ENCODE measurements around the gene MGAT3.

Gene MGAT3

DNA sequence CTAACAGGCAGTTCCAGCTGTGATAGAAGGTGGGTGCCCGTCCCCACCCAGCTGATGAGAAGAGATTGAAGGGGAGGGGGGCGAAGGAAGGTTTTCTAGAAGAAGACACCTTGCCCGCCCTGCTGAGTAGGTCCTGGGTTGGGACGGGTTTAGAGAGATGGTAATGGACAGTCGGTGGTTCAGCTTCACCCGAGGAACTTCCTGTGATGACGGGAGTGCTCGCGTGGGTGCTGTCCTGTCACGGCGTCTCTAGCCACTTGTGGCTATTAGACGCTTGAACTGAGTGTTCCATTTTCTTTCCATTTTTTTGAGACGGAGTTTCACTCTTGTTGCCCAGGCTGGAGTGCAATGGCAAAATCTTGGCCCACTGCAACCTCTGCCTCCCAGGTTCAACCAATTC, 27.6 kb upstream of the MGAT3 start:
- DNase-seq, result no peak

DNA sequence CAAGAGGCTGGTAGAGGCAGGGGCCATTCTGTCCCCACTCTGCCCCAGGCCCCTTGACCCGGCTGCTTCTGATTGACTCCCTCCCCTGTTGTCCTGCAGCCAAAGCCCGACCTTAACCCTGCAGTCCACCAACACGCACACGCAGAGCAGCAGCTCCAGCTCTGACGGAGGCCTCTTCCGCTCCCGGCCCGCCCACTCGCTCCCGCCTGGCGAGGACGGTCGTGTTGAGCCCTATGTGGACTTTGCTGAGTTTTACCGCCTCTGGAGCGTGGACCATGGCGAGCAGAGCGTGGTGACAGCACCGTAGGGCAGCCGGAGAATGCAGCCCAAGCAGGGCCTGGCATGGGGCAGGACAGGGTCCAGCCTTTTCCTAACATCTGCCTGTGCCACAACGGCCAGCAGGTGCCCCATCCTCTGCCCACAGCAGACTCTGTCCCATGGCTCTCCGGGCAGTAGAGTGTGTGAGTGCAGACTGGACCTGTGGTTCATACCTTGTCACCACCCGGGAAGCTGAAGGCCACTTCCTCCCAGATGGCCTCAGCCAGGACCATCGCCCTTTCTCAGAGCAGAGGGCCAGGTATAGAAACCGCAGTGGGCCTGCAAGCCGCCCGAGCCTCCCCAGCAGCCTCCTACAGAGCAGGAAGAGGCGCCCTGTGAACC, 26.8 kb upstream of the MGAT3 start:
- no peak for DNase-seq

DNA sequence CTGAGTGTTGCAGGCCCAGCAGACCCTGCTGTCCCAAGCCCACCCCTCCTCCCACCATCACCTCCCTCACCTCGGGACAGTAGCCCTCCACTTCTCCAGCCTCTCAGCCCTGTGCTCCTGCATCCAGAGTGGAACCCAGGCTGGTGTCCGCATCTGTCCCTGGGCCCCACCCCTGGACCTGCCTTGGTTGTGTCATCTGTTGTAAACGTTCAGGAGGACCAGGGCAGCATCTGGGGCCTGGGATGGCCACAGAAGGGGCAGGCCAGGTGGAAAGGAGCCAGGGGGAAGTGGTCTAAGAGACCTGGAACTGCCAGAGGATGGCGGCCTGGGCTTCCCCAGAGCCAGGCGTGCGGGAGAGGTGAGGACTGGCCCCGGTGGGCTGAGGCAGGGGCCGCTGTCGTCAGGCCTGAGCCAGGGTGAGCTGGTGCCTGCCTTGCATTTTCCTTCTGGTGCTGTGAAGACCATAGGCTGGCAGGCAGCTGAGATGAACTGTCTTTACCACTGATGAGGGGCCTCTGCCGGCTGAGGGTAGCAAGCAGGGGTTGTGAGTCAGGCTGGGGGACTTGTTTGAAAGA, 26.1 kb upstream of the MGAT3 start:
- DNase-seq, result no peak

DNA sequence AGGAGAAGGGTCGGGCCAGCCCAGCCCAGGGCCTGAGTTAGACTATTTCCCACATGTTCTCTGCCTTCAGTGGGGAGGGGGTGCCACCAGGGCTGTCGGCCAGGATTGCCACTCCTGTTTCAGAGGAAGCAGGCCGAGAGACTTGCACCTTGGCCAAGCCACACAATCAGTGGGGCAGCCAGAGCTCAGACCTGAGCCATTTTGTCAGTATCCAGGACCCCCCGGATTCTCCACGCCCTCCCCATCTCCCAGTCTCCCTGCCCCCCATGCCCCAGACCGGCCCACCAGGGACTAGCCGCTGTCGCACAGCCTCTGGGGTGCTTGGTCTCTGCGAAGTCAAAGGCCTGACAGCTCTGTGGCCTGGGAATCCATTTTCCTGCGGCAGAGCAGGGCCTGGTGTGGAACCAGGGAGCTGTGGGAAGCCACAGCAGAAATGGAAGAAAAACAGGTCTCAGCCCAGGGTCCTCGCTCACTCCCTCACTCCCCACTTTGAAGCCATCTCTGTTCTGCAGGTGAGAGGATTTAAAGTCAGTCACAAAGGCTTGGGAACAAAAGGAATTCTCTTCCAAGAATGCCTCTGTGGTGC, 25.5 kb upstream of the MGAT3 start:
- DNase-seq, result no peak

DNA sequence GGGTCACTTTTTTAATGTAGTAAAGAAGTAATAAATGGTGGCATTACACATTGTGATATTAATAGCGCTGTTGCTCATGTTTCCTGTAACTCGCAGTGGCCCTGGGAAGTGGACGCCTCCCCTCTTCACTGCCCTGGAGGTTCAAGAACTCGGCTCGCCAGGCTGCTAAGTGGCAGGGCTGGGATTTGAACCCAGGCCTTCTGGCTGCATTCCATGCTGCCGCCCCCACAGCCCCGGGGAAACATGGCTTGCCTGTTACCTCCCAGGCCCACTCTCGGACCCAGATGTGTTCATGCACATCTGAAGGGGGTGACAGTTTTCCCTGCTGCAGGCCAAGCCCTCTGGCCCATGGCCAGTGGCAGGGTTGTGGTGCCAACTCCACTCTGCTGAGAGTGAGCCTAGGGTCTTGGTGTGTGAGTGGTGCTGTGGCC, 25.0 kb upstream of the MGAT3 start:
- no peak for DNase-seq

DNA sequence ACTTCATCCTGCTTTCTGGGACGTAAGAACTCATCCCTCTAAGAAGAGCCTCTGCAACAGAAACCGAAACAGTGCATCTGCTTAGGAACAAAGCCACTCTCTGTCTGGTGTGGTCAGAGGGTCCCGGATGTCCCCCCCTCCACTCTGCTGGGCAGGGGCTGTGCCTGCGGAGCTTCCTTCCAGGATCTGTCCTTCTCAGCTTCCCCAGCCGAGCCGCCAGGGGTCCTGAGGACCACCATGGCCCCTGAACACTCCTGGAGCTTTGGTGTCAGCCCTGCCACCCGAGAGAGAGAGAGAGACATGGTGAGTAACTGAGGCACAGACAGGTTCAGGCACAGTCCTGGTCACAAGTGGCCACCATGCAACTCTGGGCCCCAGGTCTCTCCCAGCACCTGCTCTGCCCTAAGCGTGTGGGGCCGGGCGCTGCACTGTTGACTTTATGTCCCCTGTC, 24.4 kb upstream of the MGAT3 start:
- DNase-seq, result no peak

DNA sequence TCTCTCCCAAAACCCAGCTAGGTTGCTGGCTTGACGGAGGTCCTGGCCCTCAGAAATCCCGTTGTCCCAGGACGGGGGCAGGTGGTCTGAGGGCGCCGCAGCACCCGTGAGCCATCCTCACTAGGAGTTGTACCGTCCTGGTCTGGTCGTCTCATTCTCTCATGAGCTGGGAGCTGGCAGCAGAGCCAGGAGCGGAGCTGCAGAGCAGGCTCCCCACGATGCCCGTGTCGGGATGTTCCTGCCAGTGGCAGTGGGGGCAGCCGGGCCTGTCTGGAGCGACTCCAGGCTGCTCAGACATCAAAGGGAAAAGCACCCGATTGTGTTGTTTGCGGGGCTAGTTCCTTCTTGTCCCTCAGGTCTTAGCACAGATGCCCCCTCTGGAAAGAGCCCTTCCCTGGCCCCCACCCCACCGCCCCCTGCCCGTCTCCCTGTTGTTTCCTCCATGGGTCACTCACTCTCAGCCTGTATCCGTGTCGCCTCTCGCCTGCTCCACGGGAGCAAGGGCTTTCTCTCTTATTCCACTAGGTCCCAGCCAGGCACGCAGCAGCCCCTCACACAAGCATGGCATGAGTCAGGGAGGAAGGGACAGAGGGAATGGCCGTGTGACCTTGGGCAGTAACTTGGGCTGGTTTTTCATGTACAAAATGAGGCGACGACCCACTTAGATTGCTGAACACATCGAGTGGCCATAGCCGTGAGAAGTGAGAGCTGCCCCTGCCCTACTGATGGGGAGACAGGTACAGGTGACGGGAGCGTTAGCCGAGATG, 23.2 kb upstream of the MGAT3 start:
- no peak for DNase-seq

DNA sequence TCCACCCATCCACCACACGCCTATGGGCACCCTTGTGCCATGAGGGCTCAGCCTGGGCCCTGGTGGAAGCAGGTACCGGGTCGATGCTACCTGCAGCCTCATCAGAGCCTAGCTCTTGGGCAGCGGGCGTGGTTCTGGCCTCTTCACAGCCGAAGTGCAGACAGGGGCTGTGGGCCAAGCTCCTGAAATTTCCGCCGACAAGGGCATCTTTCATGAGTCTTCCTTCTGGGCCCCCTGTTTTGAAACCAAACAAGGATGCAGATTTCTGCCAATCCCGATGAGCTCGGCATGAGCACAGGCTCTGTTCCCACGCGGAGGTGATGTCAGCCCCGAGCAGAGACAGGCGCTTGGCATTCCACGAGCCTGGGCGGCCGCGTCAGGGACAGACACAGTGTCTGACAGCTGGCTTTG, 22.6 kb upstream of the MGAT3 start:
- no peak for DNase-seq

DNA sequence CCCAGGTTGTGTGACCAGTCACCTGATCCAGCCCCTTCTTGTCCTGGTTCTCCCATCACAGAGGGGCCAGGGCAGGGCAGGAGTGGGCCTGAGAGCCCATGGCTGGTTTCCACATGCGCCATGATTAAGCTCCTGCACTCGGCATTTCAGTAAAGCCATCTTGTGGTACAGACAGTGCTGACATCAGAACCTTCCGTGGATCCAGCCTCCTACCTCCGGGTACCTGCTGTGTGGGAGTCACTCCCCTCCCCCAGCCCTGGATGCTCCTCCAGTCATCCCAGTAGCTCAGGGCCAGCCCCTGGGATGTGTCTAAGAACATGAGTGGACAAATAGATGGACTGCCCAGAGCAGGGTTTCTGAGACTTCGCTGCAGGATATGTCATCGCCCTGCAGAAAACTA, 22.1 kb upstream of the MGAT3 start:
- no peak for DNase-seq

DNA sequence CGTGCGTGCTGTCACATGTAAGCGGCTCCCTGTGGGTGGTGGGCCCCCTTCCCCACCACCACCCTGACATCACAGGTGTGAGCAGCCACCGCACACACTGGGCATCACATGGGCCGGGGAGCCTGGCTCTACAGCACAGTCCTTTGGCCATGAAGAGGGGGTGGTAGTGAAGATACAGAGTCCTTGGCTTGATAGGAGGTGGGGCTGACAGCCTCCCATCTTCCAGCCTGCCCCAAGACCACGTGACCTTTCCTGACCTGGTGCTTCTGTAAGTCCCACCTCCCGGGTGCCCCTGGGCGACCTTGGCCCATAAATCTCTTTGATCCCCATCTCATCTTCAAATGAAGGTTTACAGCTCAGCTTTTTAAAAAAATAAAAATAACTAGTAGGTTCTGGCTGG, 21.2 kb upstream of the MGAT3 start:
- DNase-seq, result no peak

DNA sequence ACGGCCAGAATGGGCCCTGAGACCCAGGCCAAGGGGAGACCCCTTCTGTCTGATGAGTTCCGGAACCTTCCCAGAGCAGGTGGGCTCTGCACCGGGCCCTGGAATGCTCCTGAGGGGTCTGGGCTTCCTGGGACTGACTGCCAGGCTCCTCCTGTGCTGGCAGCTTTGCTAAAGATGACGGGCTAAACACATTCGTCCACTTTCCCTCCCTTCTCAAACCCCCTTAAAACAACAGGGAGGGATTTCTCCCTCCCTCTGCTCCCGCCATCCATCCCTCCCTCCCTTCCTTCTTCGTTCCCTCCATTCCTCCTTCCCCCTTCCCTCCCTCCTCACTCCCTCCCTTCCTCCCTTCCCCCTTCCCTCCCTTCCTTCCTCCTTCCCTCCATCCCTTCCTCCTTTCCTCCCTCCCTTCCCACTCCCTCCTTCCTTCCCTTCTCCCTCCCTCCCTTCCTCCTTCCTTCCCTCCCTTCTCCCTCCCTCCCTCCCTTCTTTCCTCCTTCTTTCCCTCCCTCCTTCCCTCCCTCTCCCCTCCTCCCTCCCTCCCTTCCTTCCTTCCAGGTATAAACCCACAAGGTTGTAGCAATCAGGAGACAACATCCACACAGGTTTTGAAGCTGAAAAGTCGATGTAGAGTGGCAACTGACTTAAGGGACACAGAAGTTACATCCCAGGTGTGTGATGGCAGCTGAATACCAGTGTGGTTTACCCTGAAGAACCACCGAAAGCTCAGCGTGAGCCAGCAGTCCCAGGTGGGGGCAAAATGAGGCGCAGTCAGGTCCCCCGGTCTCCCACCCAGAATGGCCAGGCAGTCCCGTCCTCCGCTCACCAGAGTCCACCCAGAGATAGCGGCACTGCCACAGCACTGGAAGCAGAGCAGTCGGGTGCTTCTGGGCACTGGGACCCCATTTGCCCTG, 18.8 kb upstream of the MGAT3 start:
- DNase-seq, result no peak

DNA sequence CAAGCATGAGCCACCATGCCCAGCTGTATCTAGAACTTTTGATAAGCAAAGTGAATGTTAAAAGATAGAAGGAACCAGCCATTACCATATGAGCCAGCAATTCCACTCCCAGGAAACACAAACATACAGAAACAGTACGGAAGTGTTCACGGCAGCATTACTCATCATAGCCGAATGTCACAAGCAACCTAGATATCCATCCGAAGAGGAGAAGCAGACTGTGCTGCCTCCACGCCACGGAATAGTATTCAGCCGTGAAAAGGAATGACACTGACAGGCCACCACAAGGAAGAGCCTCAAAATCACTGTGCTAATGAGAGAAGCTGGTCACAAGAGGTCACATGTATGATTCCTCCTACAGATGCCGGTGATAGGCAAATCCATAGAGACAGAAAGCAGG, 17.6 kb upstream of the MGAT3 start:
- DNase-seq, result no peak

DNA sequence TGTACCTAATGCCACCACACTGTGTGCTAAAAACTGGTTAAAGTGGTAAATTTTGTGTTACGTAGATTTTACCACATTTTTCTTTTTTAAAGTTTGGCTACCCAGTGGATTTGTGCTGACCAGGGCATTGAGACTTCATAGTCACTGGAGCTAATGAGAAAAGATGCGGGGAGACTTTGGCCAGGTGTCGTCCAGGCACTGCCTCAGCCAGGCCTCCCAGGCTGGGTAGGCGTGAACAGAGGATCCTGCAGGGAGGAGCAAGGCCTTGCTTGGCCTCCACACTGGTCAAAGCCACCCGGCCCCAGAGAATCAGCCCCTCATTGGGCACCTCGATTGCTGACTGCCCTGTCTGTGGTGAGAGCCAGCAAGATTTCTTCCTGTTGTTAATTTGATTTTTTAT, 13.4 kb upstream of the MGAT3 start:
- DNase-seq, result no peak

DNA sequence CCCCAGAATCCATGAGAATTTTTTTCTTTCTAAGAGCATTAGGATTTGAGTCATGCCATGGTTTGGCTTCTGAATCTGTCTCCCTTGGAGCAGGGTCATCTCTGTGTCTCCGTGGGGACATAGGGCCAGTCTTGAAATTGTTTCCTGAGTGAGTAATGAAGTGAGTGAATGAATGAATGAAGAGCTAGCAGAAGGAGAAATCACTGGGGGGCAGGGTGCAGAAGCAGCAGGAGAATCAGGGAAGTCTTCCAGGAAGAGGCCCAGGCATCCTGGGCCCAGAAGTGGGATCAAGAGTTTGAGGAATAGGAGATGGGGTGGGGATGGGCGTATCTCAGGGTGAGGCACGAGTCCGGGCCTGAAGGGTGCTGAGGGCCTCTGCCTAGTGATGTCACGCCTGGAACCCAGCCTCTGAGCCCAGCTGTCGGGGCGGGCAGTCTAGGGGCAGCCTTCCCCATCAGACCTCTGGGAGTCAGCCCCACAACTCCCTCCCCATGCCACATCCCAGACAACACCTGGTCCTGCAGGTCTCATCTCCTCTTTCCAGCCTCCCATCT, 12.5 kb upstream of the MGAT3 start:
- DNase-seq, result no peak

DNA sequence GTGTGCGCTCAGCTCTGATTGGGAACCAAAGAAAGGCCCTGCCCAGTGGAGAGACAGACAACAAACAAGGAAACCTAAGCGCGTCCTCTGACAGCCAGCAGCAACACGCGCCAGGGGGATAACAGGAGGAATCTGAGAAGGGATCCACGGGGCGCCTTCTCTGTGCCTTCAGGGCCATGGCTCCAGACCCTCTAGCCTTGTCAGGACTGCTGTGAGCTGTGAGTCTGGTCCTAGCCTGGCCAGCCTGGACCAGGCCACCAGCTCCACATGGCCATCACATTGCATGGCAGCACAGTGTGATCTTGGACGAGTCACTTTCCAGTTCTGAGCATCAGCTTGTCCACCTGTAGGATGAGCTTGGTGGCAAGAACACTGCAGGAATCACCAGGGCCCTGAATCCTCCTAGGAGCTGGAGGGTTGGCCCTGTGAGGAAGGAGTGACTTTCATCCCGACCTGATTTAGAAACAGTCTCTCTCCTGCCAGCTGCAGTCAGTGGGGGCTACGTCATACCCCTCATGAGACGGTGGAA, 11.8 kb upstream of the MGAT3 start:
- DNase-seq, result no peak

DNA sequence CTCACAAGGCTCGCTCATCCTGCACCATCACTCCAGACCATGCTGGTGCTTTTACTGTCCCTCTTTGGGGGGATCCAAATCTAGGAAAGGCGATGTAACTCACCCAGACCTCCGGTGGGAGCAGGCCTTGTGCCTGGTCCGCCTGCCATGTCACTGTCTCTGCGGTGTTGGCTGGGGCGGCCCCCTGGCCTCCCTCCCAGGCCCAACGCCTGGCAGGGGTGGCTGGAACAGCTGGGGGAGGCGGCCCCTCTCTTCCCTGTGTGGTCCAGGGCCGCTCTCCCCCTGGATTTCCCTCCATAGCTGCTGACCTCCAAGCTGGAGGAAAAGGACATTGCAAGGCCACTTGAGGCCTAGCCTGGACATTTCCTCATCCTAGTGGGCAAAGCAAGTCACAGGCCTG, 11.1 kb upstream of the MGAT3 start:
- DNase-seq, result no peak

DNA sequence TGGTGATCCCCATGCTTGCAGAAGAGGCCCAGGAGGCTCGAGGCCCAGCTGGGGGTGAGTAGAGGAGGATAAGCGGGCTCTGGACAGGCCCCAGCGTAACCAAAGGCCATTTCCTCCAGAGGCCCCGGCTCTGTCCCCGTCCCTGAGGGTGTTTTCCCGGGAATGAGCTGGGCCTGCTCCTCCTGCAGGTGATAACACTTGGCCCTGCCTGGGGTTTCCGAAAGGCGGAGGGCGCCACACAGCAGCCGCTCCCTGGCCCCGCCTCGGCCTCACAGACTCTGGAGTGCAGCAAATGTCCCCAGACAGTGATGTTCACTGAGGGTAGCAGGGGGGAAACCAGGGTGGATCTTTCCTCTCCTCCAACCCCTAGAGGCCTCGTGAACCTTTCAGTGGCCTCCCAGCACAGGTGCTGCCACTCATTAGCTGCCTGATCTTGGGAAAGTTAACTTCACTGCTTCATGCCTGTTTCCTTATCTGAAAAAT, 10.5 kb upstream of the MGAT3 start:
- no peak for DNase-seq

DNA sequence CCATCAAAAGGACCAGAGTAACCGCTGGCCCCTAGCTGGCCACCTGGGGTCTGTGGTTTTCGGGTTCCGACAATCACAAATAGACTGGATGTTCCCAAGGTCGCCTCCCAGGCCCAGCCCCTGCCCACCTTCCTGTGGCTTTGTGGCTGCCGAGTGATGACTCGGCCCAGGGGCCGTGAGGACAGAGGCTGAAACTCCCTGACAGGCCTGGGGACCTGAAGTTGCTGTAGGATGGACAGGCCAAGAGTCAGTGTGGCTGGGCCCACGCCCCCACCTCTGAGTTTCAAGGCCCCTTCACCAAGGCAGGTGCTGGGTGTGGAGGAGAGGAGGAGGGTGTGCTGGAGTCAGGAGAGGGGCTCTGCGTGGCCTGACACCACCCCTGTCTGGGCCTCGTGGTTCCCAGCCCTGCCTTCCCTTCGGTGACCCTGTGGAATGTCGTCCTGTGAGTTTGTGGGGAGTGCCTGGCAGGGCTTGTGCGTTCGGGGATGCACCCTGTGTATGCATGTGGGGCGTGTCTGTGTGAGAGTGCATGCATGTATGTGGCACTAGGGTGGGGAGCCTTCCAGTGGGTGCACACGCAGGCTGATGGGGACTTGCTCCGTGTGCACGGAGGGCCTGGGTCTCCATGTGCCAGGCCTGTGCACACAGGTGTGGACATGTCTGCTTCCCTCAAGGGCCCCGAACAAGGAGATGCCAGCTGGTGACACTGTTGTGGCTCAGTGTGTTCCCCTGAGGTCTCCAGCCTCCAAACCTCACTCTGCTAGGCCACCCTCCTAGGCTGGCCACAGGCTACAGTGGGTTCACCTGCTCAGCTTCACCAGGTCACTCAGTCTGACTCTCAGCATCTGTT, 8.4 kb upstream of the MGAT3 start:
- DNase-seq, result no peak

DNA sequence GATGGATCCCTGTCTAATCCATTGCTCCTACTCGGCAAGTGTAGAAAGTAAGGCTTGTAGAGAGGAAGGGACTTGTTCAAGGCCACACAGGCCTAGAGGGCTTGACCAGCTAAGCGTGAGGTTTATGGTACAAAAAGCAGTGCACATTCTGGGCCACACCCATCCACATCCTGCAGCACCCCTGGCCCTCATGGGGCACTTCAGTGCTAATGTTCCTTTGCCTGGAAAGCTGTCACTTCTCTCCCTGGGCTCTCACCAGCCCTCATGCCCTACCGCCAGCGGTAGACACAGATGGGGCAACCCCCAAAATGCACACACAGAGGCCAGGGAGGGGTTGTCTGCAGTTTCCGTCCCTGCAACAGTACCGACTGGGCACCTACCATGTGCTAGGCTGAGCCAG, 7.1 kb upstream of the MGAT3 start:
- no peak for DNase-seq

DNA sequence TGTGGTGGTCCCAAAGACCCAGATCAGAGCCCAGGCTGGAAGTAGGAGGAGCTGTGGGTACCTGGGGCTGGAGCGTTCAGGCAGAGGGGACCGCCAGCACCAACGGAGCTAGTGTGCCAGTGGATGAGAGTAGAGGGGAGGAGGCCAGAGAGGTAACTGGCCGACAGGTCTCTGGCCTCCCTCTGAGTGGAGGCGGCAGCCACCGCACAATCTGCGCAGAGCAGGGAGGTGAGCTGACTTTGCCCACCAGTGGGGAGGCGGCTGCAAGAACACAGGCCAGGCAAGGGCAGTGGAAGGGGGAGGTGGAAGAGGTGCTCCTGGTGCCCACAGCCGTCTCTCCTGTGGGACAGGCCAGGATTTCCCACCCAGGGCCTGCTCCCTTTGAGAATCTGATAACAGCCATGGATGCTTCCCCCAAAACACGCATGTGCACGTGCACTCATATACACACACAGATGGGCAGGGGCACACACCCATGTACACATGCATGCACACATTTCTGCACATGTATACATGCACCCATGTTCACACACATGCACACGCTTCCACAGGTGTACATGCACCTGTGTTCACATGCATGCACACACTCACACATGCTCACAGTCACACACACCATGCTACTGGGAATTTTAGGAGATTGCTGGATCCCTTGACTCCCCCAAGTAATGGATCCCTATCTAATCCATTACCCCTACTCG, 6.4 kb upstream of the MGAT3 start:
- DNase-seq, result no peak

DNA sequence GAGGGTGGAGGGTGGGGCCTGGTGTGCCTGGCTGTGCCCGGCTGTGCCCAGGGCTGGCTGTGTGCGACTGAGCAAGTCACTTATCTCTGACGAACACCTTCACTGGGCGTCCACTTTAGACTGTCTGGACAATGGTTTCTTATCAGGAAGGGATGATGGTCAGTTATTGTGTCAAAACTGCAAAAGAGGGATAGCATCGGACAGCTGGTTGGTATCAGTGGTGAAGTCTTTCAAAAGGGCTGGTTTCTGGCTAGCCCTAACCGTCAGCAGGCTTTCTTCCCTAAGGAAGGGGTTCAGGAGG, 4.1 kb upstream of the MGAT3 start:
- no peak for DNase-seq
